GM12878 (cell line): ENCODE data around the gene LY6G5C. TPM values are rescaled to one million over a fixed set of nuclear protein-coding genes. Genes with fewer than 3 reads are reported as not detected.

Source experiments
- ATAC-seq: fragments of 200-7000 bp; cut with Tn5 transposase; 3 replicates; pipeline ENCODE4 v1.9.1; 2020; ENCODE audit warnings: mild to moderate bottlenecking, moderate library complexity
- BruUV-seq: library from RNA; stranded (reverse); fragments of 400-500 nt; replicated peaks from 2 replicates; lab custom pipeline; 2021; lab: Mats Ljungman, UMichigan
- CTCF ChIA-PET: fragments of 300-600 bp; sonication (Branson Sonifier 250); formaldehyde crosslinking; extraction: SDS; loops from one replicate; lab custom pipeline; 2021; ENCODE audit warnings: inconsistent platforms; lab: Yijun Ruan, JAX
- POLR2A ChIA-PET: fragments of 350-600 bp; formaldehyde crosslinking; extraction: SDS; loops from one replicate; lab custom pipeline; 2021; ENCODE audit warnings: inconsistent platforms; lab: Charles Lee
- RAD21 ChIA-PET: fragments of 300-600 bp; sonication (Branson Sonifier 250); formaldehyde crosslinking; loops from one replicate; lab custom pipeline; 2023; ENCODE audit warnings: antibody characterized with exemption; ENCODE audit not compliant: unreplicated experiment; lab: Charles Lee
- SMC1A ChIA-PET: fragments of 300-600 bp; sonication (Branson Sonifier 250); formaldehyde crosslinking; loops from one replicate; lab custom pipeline; 2023; ENCODE audit not compliant: unreplicated experiment, uncharacterized antibody; lab: Charles Lee
- DNase-seq: peaks from one replicate; pipeline ENCODE4 v3.0.0-alpha.2; 2011; ENCODE audit warnings: low read depth, low spot score
- FAIRE-seq: peaks from 3 replicates; lab custom pipeline; 2011; peaks lifted over from hg19 to GRCh38; lab: Jason Lieb, UNC
- H2AFZ ChIP-seq: 2 replicates; pipeline ENCODE4 v1.6.0; 2011; ENCODE audit warnings: low read depth, low read length, control low read depth; ENCODE audit not compliant: control insufficient read depth
- H3K27ac ChIP-seq: 2 replicates; pipeline ENCODE4 v1.5.1; 2011; ENCODE audit warnings: control low read depth; ENCODE audit not compliant: control insufficient read depth, insufficient read depth
- H3K27me3 ChIP-seq, 2 experiments: replicated peaks in 1 of 2; 2 replicates each; pipeline versions ENCODE4 v1.6.0 to v1.6.1; 2011; ENCODE audit warnings: low read length in 1 of 2; ENCODE audit not compliant: control insufficient read depth in 2 of 2, insufficient read depth in 2 of 2
- H3K36me3 ChIP-seq, 2 experiments: 2 replicates each; pipeline ENCODE4 v1.5.1; 2011; ENCODE audit warnings: low read length in 1 of 2; ENCODE audit not compliant: control insufficient read depth in 2 of 2, insufficient read depth in 2 of 2
- H3K4me1 ChIP-seq: 2 replicates; pipeline ENCODE4 v1.6.1; 2011; ENCODE audit warnings: mild to moderate bottlenecking, low read length, moderate library complexity, mixed read lengths; ENCODE audit not compliant: control insufficient read depth, insufficient read depth
- H3K4me2 ChIP-seq: 2 replicates; pipeline ENCODE4 v1.6.0; 2011; ENCODE audit warnings: control low read depth; ENCODE audit not compliant: control insufficient read depth, insufficient read depth
- H3K4me3 ChIP-seq: fragments of 200-600 bp; sonication (generic); 2 replicates; pipeline ENCODE4 v1.5.1; 2016
- H3K79me2 ChIP-seq: 2 replicates; pipeline ENCODE4 v1.6.0; 2011; ENCODE audit warnings: low read length; ENCODE audit not compliant: control insufficient read depth, insufficient read depth
- H3K9ac ChIP-seq: 2 replicates; pipeline ENCODE4 v1.8.0; 2011; ENCODE audit warnings: low read length, control low read depth, mixed read lengths; ENCODE audit not compliant: control insufficient read depth, insufficient read depth
- H3K9me3 ChIP-seq: replicated peaks from 3 replicates; pipeline ENCODE4 v1.5.1; 2011; ENCODE audit warnings: mild to moderate bottlenecking, low read length; ENCODE audit not compliant: control insufficient read depth, insufficient read depth
- H4K20me1 ChIP-seq: 2 replicates; pipeline ENCODE4 v1.6.0; 2011; ENCODE audit not compliant: control insufficient read depth, insufficient read depth
- GATAD2B ChIP-seq: fragments of 450-650 bp; conservative IDR thresholded peaks from 2 replicates; pipeline ENCODE4 v1.6.1; 2017; ENCODE audit warnings: low read depth, mild to moderate bottlenecking, moderate library complexity
- MEF2B ChIP-seq: fragments of 450-650 bp; IDR thresholded peaks from 2 replicates; pipeline ENCODE4 v1.6.1; 2018; ENCODE audit warnings: mild to moderate bottlenecking, moderate library complexity; ENCODE audit not compliant: partially characterized antibody, poor library complexity, severe bottlenecking
- MLLT1 ChIP-seq: fragments of 450-650 bp; IDR thresholded peaks from 2 replicates; pipeline ENCODE4 v1.6.1; 2016; ENCODE audit warnings: mild to moderate bottlenecking
- RFX5 ChIP-seq: IDR thresholded peaks from 2 replicates; pipeline ENCODE4 v1.6.1; 2011; ENCODE audit warnings: low read depth, low read length, improper control_type of control experiment
- ZNF274 ChIP-seq: IDR thresholded peaks from one replicate; pipeline ENCODE4 v1.8.0; 2011; ENCODE audit not compliant: insufficient read length, insufficient read depth
- WGBS: methylation state at CpG from one replicate; pipeline ENCODE4 v1.1.6; 2016; ENCODE audit warnings: low lambda C conversion rate; ENCODE audit not compliant: insufficient replicate concordance, insufficient coverage; ENCODE audit errors: missing lambda C conversion rate; 5-methylcytosine and 5-hydroxymethylcytosine counted together
- in situ Hi-C: fragments of 300-500 bp; cut with MboI; formaldehyde crosslinking; loops from 9 replicates; pipeline ENCODE4 v1.14.3; 2018; ENCODE audit warnings: mixed read lengths
- intact Hi-C: fragments of 100-400 bp; cut with micrococcal nuclease; formaldehyde crosslinking; loops from one replicate; pipeline ENCODE4 v1.14.2; 2022; ENCODE audit not compliant: unreplicated experiment
- polyA plus RNA-seq, 11 experiments: library from polyadenylated mRNA; depleted of rRNA in 4 of 11; unstranded in 6 of 11; stranded (reverse) in 5 of 11; fragments of >200 nt; fragmentation: Nextera tagmentation in 4 of 11; fragmentation: Illumina TruSeq in 1 of 11; extraction: Ambion mirVana in 4 of 11; extraction: Trizol in 1 of 11; gene quantifications; 1 replicate in 1 of 11; 2 replicates in 10 of 11; pipeline versions ENCODE4 v1.2.1 to v1.2.3, GENCODE V29; 2011 to 2016; ENCODE audit warnings: inconsistent platforms in 2 of 11, missing spikeins in 2 of 11, low read depth in 1 of 11
- total RNA-seq, 4 experiments: library from RNA; depleted of rRNA in 3 of 4; stranded (reverse); fragments of >200 nt in 3 of 4; fragmentation: Illumina TruSeq in 1 of 4; extraction: Trizol in 1 of 4; gene quantifications; 2 replicates each; pipeline versions ENCODE4 v1.2.1 to v1.2.3, GENCODE V29; 2013 to 2021
- TF ChIP-seq, protein P1 (sequence below): fragments of 450-650 bp; formaldehyde crosslinking; IDR thresholded peaks from 2 replicates; pipeline ENCODE4 v1.4.0; 2020; ENCODE audit warnings: mild to moderate bottlenecking, moderate library complexity
- TF ChIP-seq, protein P2 (sequence below): fragments of 450-650 bp; conservative IDR thresholded peaks from 2 replicates; pipeline ENCODE4 v1.6.1; 2017; ENCODE audit warnings: mild to moderate bottlenecking, moderate library complexity
- TF ChIP-seq, protein P3 (sequence below): IDR thresholded peaks from 2 replicates; pipeline ENCODE4 v1.6.1; 2011; ENCODE audit warnings: low read depth, low read length, improper control_type of control experiment, borderline replicate concordance
- TF ChIP-seq, protein P4 (sequence below): fragments of 150-350 bp; IDR thresholded peaks from 2 replicates; pipeline ENCODE4 v1.6.1; 2014; ENCODE audit warnings: mild to moderate bottlenecking, low read depth, low read length

The LY6G5C gene
- total and polyA plus RNA-seq, 10 of the 15 experiments (the other 5 are each of a cell fraction or from before 2014, with no cell fraction given), result 0.76 to 6.1 (median 1.7) TPM

GRCh38 chr6:31661262-31662123 is 19.4 kb downstream of the LY6G5C start:
- intact Hi-C loops, result no loop called here
- no TSS peak for BruUV-seq
- Histone ChIP-seq H3K4me1 (peaks cover 42% of the 10 kb centered on the region), H3K27me3 (no peaks in the 10 kb centered on the region), H3K4me2 (peak overlapping the region; percentile 91), H3K79me2 (peaks cover 66% of the 10 kb centered on the region), H3K36me3 (peaks cover 0 to 12% of the 10 kb centered on the region in 2 experiments), H2AFZ (no peak overlapping the region), H4K20me1 (no peaks in the 10 kb centered on the region), H3K9me3 (no peaks in the 10 kb centered on the region; the same call in 2 of the 3 replicates), H3K27ac (peak overlapping the region; percentile 94), H3K4me3 (peak overlapping the region; percentile 79), H3K9ac (peak overlapping the region; percentile 64)
- CTCF ChIA-PET, result interaction anchor here (0.9 to 2.2 kb wide), 6 partner anchors 9 to 171 kb away, joined by 3 to 19 read pairs (median 4); partner anchors contain the start of genes BAG6 and DDX39B
- WGBS, result 73% methylated on average over 12 of the region's 12 CpGs
- no peak for DNase-seq
- POLR2A ChIA-PET, result interaction anchor here (0.5 to 5.9 kb wide), 14 partner anchors 8 to 237 kb away, joined by 3 to 107 read pairs (median 4); partner anchors contain the start of genes APOM, BAG6, HSPA1A and HSPA1L
- RAD21 ChIA-PET, result interaction anchor here (0.6 to 2.1 kb wide), 8 partner anchors 9 to 240 kb away, joined by 3 to 8 read pairs (median 4); partner anchors contain the start of genes BAG6, CLIC1 and NEU1
- no peak for ATAC-seq
- SMC1A ChIA-PET, result interaction anchor here (0.7 to 2.5 kb wide), 6 partner anchors 9 to 120 kb away, joined by 3 to 14 read pairs (median 6); partner anchors contain the start of genes BAG6 and DDX39B
- no peak for FAIRE-seq
- in situ Hi-C loops, result no loop called here
- no peak for TF ChIP-seq RFX5
- TF ChIP-seq, protein P1, sequence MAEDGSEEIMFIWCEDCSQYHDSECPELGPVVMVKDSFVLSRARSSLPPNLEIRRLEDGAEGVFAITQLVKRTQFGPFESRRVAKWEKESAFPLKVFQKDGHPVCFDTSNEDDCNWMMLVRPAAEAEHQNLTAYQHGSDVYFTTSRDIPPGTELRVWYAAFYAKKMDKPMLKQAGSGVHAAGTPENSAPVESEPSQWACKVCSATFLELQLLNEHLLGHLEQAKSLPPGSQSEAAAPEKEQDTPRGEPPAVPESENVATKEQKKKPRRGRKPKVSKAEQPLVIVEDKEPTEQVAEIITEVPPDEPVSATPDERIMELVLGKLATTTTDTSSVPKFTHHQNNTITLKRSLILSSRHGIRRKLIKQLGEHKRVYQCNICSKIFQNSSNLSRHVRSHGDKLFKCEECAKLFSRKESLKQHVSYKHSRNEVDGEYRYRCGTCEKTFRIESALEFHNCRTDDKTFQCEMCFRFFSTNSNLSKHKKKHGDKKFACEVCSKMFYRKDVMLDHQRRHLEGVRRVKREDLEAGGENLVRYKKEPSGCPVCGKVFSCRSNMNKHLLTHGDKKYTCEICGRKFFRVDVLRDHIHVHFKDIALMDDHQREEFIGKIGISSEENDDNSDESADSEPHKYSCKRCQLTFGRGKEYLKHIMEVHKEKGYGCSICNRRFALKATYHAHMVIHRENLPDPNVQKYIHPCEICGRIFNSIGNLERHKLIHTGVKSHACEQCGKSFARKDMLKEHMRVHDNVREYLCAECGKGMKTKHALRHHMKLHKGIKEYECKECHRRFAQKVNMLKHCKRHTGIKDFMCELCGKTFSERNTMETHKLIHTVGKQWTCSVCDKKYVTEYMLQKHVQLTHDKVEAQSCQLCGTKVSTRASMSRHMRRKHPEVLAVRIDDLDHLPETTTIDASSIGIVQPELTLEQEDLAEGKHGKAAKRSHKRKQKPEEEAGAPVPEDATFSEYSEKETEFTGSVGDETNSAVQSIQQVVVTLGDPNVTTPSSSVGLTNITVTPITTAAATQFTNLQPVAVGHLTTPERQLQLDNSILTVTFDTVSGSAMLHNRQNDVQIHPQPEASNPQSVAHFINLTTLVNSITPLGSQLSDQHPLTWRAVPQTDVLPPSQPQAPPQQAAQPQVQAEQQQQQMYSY (CRISPR knock-in tag), result no peak
- peak; percentile 60 for TF ChIP-seq MEF2B
- TF ChIP-seq MLLT1, result no peak
- TF ChIP-seq, protein P2, sequence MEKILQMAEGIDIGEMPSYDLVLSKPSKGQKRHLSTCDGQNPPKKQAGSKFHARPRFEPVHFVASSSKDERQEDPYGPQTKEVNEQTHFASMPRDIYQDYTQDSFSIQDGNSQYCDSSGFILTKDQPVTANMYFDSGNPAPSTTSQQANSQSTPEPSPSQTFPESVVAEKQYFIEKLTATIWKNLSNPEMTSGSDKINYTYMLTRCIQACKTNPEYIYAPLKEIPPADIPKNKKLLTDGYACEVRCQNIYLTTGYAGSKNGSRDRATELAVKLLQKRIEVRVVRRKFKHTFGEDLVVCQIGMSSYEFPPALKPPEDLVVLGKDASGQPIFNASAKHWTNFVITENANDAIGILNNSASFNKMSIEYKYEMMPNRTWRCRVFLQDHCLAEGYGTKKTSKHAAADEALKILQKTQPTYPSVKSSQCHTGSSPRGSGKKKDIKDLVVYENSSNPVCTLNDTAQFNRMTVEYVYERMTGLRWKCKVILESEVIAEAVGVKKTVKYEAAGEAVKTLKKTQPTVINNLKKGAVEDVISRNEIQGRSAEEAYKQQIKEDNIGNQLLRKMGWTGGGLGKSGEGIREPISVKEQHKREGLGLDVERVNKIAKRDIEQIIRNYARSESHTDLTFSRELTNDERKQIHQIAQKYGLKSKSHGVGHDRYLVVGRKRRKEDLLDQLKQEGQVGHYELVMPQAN, result no peak
- TF ChIP-seq, protein P3, sequence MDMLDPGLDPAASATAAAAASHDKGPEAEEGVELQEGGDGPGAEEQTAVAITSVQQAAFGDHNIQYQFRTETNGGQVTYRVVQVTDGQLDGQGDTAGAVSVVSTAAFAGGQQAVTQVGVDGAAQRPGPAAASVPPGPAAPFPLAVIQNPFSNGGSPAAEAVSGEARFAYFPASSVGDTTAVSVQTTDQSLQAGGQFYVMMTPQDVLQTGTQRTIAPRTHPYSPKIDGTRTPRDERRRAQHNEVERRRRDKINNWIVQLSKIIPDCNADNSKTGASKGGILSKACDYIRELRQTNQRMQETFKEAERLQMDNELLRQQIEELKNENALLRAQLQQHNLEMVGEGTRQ, result no peak
- TF ChIP-seq, protein P4, sequence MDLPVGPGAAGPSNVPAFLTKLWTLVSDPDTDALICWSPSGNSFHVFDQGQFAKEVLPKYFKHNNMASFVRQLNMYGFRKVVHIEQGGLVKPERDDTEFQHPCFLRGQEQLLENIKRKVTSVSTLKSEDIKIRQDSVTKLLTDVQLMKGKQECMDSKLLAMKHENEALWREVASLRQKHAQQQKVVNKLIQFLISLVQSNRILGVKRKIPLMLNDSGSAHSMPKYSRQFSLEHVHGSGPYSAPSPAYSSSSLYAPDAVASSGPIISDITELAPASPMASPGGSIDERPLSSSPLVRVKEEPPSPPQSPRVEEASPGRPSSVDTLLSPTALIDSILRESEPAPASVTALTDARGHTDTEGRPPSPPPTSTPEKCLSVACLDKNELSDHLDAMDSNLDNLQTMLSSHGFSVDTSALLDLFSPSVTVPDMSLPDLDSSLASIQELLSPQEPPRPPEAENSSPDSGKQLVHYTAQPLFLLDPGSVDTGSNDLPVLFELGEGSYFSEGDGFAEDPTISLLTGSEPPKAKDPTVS, result no peak
- TF ChIP-seq GATAD2B, result no peak
- TF ChIP-seq ZNF274, result no peak
